ENCODE data around the gene ADAMTS17.

ADAMTS17 gene

GRCh38 chr15:100275641-100276040 is 66.1 kb downstream of the ADAMTS17 start:
- no peak for DNase-seq

- DNase-seq = no peak
These were observed 71.9 kb downstream of the ADAMTS17 start for GRCh38 chr15:100269831-100270230.

- no peak for DNase-seq
These were observed 75.6 kb downstream of the ADAMTS17 start for GRCh38 chr15:100266166-100266565.

- no peak for DNase-seq
These were observed 76.1 kb downstream of the ADAMTS17 start for GRCh38 chr15:100265641-100266035.

GRCh38 chr15:100264994-100265640 is 76.7 kb downstream of the ADAMTS17 start:
- no peak for DNase-seq

GRCh38 chr15:100263721-100264455 is 77.9 kb downstream of the ADAMTS17 start:
- DNase-seq = no peak

GRCh38 chr15:100263031-100263430 is 78.7 kb downstream of the ADAMTS17 start:
- DNase-seq = no peak

- no peak for DNase-seq
These were observed 80.2 kb downstream of the ADAMTS17 start for GRCh38 chr15:100261302-100262240.

- no peak for DNase-seq
These were observed 82.5 kb downstream of the ADAMTS17 start for GRCh38 chr15:100259266-100259665.

GRCh38 chr15:100256970-100257650 is 84.7 kb downstream of the ADAMTS17 start:
- DNase-seq = no peak

- no peak for DNase-seq
These were observed 85.4 kb downstream of the ADAMTS17 start for GRCh38 chr15:100256101-100256969.

- DNase-seq = no peak
These were observed 86.1 kb downstream of the ADAMTS17 start for GRCh38 chr15:100255644-100256043.

GRCh38 chr15:100254691-100255090 is 87.1 kb downstream of the ADAMTS17 start:
- DNase-seq = no peak

GRCh38 chr15:100254285-100254684 is 87.5 kb downstream of the ADAMTS17 start:
- DNase-seq = no peak

GRCh38 chr15:100253640-100254039 is 88.1 kb downstream of the ADAMTS17 start:
- no peak for DNase-seq

GRCh38 chr15:100252779-100253417 is 88.9 kb downstream of the ADAMTS17 start:
- DNase-seq = no peak

- DNase-seq = no peak
These were observed 89.4 kb downstream of the ADAMTS17 start for GRCh38 chr15:100252359-100252758.

GRCh38 chr15:100250176-100250800 is 91.5 kb downstream of the ADAMTS17 start:
- no peak for DNase-seq

- DNase-seq = no peak
These were observed 92.5 kb downstream of the ADAMTS17 start for GRCh38 chr15:100249096-100249815.

- DNase-seq = no peak
These were observed 93.5 kb downstream of the ADAMTS17 start for GRCh38 chr15:100248236-100248635.
